ENCODE data around the gene ATP2A1.
"Not testable (repeated sequence)": the region's sequence is repeated elsewhere in the genome, so short reads cannot be mapped to it uniquely, and the experiment has no call there.

ATP2A1 gene

DNA sequence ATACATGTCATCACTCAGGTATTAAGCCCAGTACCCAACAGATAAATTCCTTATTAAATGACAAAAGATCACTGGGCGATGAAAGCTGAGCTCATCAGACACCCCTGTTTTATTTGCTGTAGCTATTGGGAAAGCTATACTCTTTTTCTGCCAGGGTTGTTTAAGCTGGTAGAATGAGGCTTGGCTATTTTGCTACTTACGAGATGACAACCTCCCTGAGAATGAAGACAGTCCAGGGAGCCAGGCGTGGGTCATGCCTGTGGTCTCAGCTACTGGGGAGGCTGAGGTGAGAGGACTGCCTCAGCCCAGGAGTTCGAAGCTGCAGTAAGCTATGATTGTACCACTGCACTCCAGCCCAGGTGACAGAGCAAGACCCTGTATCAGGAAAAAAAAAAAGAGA lies 19.0 kb upstream of the ATP2A1 start:
- no peak for DNase-seq (ENCODE audit: low read depth)

DNA sequence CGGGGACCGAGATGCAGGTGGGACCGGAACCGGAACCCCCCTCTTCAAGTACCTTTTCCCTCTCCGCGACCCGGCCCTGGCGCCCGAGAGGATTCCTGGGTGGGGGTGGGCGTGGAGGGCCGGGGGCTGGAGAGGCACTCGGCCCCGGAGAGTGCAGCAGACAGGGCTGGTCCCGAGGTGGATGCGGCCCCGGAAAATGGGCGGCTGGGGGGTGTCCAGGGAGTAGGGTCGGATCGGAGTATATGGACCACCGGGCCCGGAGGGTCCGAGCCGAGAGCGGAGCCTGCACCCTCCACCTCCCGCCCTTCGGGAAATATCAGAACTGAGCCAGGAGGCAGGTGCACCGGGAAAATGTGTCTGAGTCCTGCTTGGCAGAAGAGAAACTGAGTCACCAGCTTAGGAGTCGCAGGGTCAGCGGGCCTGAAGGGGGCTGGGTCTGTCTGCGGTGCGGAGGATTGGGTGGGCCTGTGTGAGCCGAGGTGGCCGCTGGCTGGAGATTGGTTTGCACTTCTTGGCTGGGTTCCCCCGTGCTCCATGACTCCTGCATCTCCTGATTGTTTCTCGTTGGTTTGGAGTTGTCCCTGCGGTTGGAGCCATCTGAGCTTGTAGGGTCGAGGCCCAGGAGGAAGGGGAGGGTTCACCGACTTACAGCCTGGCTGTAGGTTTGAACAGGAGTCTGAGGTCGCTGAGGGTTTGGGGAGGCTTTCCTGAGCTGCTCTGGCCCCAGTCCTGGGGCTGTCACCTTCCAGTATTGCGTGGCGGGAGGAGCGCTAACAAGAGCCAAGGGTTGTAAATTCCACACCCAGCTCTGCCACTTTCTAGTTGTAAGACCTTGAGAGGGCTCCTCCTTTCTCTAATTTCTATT lies 14.1 kb upstream of the ATP2A1 start:
- no peak for DNase-seq (ENCODE audit: low read depth)

DNA sequence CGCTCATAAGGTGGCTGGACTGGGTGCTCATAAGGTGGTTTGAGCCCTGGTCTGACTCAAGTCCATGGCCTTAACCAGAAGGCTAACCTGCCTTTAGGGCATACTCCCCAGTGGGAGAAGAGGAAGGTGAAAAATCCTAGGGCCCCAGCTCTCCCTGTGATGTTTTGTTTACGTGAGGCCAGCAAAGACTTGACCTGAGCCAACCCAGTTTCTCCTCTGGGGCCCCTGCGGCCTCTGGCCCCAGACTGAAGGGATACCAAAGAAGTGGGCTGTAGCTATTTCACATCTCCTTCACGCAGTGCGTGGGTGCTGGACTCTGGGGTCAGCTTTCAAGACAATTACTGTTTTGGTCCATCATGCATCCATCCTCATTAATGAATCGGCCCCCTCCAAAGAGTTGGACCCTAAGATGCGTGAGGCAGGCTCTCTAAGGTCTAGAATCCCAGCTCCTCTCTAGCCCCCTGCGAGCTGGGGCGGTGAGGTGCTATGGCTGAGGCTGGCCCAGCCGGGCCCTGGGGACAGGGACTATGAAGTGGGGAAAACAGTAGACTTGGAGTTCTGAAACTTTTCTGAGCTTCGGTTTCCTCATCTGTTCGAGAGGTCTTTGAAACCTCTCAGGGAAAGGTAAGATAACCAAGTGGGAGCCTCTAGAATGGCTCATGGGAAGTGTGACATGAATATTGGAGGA lies 13.1 kb upstream of the ATP2A1 start:
- no peak for DNase-seq (ENCODE audit: low read depth)

DNA sequence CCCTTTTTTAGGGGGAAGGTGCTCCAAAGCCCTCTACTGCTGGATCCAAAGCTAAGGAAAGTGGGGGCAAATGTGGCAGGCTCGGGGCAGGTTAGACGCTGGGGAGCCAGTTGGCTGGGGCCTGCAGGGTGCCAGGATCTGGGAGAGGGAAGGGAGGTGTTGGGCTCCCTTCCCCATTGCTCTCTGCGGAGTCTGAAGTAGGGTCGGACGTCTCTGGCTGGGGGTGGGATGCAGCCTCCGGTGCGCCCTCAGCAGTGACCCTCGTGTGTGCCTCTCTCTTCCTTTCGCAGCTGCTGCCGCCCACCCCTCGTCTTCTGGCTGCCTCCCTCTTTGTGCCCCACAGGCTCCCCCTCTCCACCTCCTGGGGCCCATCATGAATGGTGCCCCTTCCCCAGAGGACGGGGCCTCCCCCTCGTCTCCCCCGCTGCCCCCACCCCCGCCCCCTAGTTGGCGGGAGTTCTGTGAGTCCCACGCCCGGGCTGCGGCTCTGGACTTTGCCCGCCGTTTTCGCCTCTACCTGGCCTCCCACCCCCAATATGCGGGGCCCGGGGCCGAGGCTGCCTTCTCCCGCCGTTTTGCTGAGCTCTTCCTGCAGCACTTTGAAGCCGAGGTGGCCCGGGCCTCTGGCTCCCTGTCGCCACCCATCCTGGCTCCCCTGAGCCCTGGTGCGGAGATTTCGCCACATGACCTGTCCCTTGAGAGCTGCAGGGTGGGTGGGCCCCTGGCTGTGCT lies 12.4 kb upstream of the ATP2A1 start:
- DNase-seq (ENCODE audit: low read depth), result no peak

DNA sequence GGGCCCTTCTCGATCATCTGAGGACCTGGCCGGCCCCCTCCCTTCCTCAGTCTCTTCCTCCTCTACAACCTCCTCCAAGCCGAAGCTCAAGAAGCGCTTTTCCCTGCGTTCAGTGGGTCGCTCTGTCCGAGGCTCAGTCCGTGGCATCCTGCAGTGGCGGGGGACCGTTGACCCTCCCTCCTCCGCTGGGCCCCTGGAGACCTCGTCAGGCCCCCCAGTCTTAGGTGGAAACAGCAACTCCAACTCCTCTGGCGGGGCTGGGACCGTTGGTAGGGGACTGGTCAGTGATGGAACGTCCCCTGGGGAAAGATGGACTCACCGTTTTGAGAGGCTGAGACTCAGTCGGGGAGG lies 11.9 kb upstream of the ATP2A1 start:
- no peak for DNase-seq (ENCODE audit: low read depth)

DNA sequence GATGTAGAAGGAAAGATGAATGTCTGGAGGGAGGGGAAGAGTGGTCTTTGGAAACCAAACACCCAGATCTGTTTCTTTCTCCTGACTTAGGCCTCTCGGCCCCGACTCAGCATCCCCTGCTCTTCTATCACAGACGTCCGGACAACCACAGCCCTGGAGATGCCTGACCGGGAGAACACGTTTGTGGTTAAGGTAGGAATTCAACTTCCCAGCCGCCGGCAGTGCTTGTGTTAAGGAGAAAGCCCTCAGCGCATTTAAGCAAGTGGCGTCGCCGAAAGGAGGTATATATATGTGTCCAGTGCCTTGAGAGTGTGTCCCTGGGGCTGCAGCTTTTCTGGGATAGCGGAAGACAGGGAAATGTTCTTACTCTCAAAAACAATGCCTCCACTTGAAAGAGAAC lies 11.0 kb upstream of the ATP2A1 start:
- DNase-seq (ENCODE audit: low read depth), result no peak

DNA sequence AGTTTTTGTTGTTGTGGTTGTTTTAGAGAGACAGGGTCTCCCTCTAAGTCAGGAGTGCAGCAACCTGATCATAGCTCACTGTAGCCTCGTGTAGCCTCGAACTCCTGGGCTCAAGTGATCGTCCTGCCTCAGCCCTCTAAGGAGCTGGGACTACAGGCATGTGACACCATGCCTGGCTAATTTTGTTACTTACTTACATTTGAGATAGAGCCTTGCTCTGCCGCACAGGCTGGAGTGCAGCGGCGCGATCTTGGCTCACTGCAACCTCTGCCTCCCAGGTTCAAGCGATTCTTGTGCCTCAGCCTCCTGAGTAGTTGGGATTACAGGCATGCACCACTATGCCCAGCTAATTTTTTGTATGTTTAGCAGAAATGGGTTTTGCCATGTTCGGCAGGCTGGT lies 10.6 kb upstream of the ATP2A1 start:
- DNase-seq (ENCODE audit: low read depth), result not testable (repeated sequence)

DNA sequence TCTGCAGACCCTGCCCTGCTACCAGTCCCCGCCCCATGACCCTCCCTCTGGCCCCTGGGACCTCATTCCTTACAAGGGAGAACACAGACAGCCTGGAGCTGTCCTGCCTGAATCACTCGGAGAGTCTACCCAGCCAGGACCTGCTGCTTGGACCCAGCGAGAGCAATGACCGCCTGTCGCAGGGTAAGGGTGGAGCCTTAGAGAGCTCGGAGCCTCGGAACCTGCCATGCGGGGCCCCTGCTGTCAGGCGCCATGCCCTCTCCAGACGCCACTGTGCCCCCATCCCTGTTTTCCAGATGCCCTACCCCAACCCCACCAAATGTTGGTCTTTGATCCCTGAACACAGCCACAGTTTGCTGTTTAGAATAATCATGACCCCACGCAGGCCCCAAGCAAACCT lies 9.1 kb upstream of the ATP2A1 start:
- no peak for DNase-seq (ENCODE audit: low read depth)

DNA sequence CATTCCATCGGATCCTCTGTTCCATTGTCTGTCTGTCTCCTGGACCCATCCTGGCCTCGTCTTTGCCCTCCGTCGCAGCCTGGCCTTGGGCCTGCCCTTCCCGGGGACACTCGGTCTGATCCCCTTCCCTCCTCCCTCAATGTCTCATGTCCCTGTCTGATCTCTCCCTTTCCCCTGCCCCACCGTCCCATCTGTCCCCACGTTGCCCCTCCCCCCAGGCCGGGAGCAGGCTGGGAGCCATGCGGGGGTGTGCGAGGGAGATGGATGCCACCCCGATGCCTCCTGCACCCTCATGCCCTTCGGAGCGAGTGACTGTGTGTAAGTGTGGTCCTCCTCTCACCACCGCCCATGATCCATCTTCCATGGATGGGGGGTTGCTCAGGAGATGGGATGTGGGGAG lies 5.3 kb upstream of the ATP2A1 start:
- DNase-seq (ENCODE audit: low read depth), result no peak

DNA sequence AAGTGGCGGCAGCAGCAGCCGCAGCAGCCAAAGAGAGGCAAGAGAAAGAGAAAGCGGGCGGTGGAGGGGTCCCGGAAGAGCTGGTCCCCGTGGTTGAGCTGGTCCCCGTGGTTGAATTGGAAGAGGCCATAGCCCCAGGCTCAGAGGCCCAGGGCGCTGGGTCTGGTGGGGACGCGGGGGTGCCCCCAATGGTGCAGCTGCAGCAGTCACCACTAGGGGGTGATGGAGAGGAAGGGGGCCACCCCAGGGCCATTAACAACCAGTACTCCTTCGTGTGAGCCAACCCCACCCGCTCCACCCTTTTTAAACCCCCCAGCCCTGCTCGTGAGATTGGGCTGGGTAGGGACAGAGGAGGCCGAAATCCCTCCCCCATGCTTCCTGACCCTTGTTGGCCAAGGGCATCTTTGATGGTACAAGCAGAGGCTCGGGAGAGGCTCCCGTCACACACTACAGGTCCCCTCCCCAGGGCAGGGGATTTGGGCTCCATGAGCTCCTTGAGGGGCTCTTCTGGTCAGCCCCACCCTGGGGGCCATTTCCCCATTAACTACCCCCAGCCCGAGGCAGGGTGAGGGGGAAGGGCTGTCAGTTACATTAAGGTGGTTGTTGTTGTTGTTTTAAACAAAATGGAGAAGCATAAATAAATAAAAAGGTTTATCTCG lies 4.6 kb upstream of the ATP2A1 start:
- DNase-seq (ENCODE audit: low read depth), result peak; percentile 24

DNA sequence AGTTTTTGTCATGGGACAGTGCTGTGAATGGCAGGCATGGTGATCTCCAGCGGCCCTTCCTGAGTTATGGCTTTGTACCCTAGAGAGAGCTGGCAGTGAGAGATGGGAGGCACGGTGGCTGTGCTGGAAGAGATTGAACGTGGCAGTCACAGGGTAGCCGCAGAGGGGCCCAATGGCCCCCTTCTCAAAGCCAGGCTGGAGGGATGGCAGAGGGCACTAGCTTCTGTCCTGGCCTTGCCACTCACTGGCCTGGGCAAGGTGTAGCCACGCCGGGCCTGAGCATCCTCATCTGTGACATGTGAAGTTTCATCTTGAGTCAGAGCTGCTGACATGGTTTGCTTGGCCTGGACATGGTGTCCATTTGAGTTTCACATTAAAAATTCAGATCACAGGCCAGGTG lies 3.9 kb upstream of the ATP2A1 start:
- no peak for DNase-seq (ENCODE audit: low read depth)

DNA sequence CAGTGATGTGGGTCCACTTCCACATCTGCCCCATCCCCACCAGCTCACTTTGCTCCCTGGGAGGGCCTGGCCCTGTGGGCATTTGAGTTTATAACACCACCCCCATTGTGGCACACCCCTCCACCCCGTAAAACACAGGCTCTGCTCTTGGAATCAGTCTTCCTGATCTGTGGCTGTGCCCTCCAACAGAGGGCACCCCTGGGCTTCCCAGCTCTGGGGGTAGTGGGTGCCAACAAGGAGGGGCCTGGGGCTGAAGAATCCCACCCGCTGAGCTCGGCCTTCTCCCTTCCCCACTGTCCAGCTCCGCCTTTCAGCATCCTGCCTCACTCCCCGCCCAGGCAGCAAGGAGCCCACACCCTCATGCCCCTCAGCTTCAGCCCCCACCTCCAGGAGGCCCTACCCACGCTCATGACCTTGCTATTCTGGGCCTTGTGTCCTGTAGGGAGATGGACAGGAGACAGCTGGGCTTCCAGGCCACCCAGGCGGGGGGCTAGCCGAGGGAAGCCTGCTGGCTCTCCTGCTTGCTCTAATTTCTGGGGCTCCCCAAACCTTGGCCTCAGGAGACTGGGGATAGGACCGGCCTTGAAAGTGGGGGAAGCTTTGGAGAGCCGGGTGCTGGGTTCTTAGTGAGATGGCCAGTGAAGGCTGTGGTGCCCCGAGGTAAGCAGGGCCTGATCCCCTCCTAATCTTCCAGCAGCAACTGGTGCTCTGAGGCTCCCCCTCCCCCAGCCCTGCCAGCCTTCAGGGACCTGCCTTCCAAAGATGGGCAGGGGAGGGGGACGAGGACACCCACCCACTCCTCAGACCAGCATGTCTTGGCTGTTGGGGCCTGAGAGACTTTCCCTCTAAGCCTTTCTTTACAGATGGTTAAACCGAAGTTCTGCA lies 2.9 kb upstream of the ATP2A1 start:
- no peak for DNase-seq (ENCODE audit: low read depth)

DNA sequence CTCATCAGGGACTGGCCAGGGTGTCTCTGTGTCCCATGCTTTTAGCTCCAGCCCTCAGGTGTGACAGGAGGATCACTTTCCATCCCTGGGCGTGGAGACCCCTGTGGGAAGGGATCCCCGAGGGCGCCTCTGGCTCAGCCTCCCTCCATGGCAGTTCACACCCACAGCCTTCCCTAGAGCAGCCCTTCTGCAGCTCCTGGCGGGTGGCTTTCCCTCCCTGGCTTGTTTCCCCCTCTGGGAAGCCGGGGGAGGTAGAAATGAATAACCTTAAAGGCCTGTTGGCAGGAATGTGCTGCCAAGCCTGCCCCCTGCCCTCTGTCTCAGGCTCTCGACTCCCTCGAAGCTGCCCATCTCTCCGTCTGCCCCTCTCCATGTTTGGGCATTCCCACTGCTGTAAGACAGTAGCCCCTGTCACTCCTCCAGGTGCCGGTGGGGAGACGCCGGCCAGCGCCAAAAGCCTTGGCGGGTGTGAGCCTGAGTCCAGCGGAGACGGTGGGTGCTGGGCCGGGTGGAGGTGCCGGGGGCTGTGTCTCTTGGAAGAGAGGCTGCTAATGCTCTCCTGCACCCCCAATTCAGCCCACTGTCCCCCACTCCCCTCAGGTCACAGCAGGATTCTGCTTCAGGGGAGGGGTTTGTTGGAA lies 2.1 kb upstream of the ATP2A1 start:
- DNase-seq (ENCODE audit: low read depth), result no peak

DNA sequence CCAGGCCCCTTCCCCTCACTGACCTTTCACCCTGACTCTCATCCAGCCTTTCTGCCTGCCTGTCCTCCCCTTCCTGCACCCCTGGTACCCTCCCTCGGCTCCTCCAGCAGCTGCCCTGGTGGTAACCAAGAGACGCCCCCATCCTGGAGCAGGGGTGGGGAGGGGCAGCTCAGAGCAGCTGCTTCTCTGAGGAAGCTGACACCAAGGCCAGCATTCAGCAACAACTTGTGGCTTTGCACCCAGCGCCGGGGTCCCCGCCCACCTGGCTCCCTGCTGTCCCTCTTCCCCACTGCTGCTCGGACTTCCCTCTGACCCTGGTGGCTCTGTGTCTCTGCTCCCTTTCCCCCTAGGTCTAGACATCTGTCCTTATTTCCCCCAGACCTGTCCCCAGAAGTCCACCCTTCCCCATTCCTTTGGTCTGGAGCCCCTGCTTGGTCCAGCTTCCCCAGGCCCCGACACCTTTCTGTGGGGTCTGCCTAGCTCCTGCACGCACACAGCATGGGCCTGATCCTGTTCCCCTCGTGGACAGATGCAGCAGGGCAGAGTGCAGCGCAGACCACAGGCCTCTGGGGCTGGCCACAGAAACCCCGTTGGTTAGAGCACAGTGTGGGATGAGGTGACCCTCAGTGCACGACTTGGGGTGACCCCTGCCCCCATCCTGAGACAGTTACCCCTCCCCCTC lies 1.2 kb upstream of the ATP2A1 start:
- no peak for DNase-seq (ENCODE audit: low read depth)

DNA sequence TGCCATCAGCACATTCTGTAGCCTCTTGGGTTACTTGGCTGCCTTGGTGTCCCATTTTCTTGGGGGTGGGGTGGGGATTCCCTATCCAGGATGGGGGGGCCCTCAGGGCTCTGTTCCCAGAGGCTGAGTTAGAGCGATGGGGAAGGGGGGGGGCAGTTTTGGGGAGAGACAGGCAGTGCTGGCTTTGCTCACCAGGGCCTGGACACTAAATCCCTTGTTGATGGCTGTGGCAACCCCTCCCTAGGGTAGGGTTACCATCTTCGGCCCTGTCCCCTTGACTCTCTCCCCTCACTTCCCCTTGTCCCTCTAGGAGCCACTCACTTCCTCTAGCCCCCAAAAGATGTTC lies 660 bp upstream of the ATP2A1 start:
- DNase-seq (ENCODE audit: low read depth), result no peak

DNA sequence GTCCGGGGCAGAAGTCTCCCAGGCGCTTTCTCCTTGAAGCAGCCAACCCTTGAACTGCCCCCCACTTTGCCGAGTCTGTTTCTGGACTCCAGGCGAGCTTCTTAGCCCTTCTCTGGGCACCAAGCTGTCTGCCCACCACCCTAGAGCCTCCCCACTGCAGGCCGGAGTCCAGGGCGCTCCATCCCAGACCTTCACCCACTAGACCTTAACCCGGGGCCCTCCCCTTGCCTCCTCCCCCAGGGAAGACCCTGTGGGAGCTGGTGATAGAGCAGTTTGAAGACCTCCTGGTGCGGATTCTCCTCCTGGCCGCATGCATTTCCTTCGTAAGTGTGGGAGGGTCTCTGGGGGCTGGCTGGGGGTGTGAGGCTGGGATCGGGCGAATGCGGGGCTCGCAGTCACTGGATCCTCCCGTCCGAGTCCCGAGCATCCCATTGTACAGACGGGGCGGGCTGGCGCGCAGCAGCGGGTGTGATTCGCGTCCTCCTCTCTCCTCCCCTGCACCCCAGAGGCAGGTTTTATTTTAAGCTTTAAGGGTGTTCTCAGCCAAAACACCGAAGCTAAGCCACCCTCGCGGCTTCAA lies 1.1 kb downstream of the ATP2A1 start:
- no peak for DNase-seq (ENCODE audit: low read depth)

DNA sequence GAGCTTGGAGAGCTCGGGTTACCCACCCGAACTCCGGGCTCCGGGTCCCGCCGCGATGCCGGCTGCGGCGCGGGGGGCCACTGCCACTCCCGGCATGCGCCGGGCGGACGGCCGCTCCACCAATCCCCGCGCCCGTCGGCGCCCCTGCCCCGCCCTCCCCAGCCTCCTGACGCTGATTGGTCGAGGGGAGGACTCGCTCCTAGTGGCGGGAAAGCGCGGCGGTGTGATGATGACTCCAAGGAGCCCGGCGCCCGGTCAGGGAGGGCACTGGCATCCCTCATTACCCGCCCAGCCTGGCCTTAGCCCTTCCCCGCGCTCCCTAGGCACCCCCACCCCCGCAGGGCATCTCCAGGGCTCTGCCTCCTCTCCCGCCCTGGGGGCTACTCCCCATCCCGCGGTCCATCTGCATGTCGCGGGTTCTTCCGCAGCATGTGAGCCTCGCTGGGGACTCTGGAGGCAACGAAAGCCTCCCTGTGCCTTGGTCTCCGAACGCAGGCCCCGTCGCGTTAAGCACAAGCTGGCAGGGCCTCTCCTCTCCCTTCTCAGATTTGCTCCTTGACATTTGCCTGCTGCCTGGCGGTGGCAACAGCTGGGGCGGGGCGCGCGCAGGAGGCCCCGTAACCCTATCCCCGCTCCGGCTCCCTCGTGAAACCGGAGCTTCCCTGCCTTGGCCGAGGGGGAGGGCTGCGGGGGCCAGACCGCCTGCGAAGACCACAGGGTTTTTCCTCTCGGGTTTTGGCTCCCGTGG lies 1.7 kb downstream of the ATP2A1 start:
- peak; percentile 85 for DNase-seq (ENCODE audit: low read depth)

DNA sequence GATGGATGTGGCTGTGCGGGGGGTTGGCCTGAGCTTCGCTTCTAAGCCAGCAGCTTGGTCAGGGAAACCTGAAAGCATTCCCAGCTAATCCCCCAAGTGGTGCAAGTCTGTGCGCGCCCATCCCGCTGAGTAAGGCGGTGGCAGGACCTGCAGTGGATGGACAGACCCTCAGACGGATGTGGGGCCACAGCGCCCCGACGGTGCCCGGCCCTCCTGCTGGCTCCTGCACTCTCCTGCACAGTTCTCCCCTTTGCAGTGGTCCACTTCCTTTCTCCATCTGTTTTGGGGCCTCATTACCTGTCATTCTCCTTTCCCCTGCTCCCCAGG lies 2.3 kb downstream of the ATP2A1 start:
- DNase-seq (ENCODE audit: low read depth), result no peak

DNA sequence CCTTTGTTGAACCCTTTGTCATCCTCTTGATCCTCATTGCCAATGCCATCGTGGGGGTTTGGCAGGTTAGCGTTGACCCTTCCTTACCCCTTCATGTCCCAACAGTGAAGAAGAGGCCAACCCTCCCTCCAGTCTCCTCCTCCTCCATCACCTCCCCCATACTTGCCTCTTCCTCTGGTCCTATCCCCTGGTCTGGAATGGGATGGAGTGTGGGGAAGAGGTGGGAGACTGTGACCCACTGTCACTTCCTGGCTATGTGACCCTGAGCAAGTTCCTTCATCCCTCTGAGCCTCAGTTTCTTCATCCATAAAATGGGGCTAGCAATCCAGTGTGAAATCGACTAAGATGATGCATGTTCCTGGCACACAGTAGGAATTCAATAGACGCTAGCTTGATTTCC lies 2.7 kb downstream of the ATP2A1 start:
- no peak for DNase-seq (ENCODE audit: low read depth)

DNA sequence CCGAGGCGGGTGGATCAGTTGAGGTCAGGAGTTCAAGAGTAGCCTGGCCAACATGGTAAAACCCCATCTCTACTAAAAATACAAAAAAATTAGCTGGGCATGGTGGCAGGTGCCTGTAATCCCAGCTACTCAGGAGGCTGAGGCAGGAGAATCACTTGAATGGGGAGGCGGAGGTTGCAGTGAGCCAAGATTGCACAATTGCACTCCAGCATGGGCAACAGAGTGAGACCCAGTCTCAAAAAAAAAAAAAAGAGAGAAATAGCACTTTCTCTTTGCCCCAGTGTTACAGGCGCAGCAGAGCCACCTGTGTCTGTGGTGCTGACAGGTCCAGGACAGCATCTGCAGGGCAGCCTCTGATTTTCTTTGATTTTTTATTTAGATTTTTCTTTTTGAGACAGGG lies 3.3 kb downstream of the ATP2A1 start:
- DNase-seq (ENCODE audit: low read depth), result not testable (repeated sequence)

Data from stimulated activated CD4-positive, alpha-beta T cell treated with anti-CD3 and anti-CD28 coated beads, Interleukin-2, amount 100 ng/mL, for 4 hours (primary cell).